GM19240 (cell line): Measurements from ENCODE around the gene STEEP1.

Source experiments
- DNase-seq: peaks from one replicate; pipeline ENCODE4 v3.0.0; 2011; ENCODE audit warnings: low spot score; ENCODE audit not compliant: insufficient read length

Gene STEEP1

GRCh38 chrX:119565107-119565663 lies at the start of gene STEEP1:
STEEP1 (minus strand) TSS chrX:119565409; CDS start chrX:119565355, 54 bp downstream.
- DNase-seq = peak; percentile 67

- DNase-seq = no peak
These were observed 49.6 kb upstream of the STEEP1 start for GRCh38 chrX:119614776-119615175.

GRCh38 chrX:119607018-119607389 lies 41.8 kb upstream of the STEEP1 start:
- DNase-seq = no peak

GRCh38 chrX:119606280-119607017 lies 41.2 kb upstream of the STEEP1 start, which contains the start of gene NKRF:
NKRF (minus strand) TSS chrX:119606424.
- peak; percentile 44 for DNase-seq

GRCh38 chrX:119605464-119606279 lies 40.5 kb upstream of the STEEP1 start:
- no peak for DNase-seq

GRCh38 chrX:119604766-119605463 lies 39.7 kb upstream of the STEEP1 start:
- no peak for DNase-seq

- DNase-seq = no peak
These were observed 37.6 kb upstream of the STEEP1 start for GRCh38 chrX:119602701-119603255.

- DNase-seq = no peak
These were observed 24.6 kb upstream of the STEEP1 start for GRCh38 chrX:119589810-119590209.

- no peak for DNase-seq
These were observed 18.3 kb upstream of the STEEP1 start for GRCh38 chrX:119583431-119584059.

- no peak for DNase-seq
These were observed 14.2 kb upstream of the STEEP1 start for GRCh38 chrX:119579414-119579813.

- peak; percentile 59 for DNase-seq
These were observed 9.4 kb upstream of the STEEP1 start, which contains the start of gene UBE2A for GRCh38 chrX:119574394-119575266. UBE2A (plus strand) TSS chrX:119574563; CDS start chrX:119574712, 149 bp downstream.

- DNase-seq = no peak
These were observed 8.7 kb upstream of the STEEP1 start for GRCh38 chrX:119573840-119574393.

GRCh38 chrX:119573222-119573621 lies 8.0 kb upstream of the STEEP1 start:
- DNase-seq = no peak

- no peak for DNase-seq
These were observed 5.2 kb upstream of the STEEP1 start for GRCh38 chrX:119570351-119570835.

- no peak for DNase-seq
These were observed 12.7 kb downstream of the STEEP1 start for GRCh38 chrX:119552508-119552907.

GRCh38 chrX:119549327-119550016 lies 15.7 kb downstream of the STEEP1 start:
- no peak for DNase-seq

GRCh38 chrX:119541188-119541587 lies 24.0 kb downstream of the STEEP1 start:
- no peak for DNase-seq

GRCh38 chrX:119539872-119540271 lies 25.3 kb downstream of the STEEP1 start:
- DNase-seq = no peak

GRCh38 chrX:119537487-119537886 lies 27.7 kb downstream of the STEEP1 start:
- no peak for DNase-seq
